Stimulated activated CD4-positive, alpha-beta T cell treated with anti-CD3 and anti-CD28 coated beads, Interleukin-12 subunit alpha, Interleukin-12 subunit beta, amount 100 ng/mL, for 48 hours (primary cell): ENCODE results near the gene SCRN2.
A peak's percentile ranks its signal among the peaks of the same experiment; 100 is the strongest.

Experiments
- DNase-seq, 3 donors: peaks; one replicate each; pipeline ENCODE4 v3.0.0-alpha.2; 2020; ENCODE audit warnings: low read depth in 2 of 3, low spot score in 1 of 3

Gene SCRN2

GRCh38 chr17:47872019-47872650 is 31.1 kb upstream of the SCRN2 start:
- DNase-seq = no peak

DNA sequence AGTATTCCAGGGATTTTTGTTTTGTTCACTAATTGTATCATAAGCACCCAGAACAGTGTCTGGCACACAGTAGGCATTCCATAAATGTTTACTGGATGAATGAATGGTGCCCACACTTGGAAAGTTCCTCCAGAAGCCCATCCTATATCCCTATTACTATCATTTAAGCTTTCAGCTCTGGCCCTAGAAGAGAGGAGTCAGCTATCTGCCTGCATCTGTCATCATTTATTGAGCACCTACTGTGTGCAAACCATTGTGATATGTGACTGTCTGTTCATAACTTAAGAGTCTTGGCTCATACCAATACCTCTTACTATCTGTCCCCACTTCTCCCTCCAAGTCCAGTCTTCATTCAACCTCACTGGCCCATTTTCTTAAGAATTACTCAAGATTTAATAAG is 30.0 kb upstream of the SCRN2 start:
- DNase-seq = no peak

- DNase-seq = no peak
Observed at GRCh38 chr17:47870056-47870455, 29.0 kb upstream of the SCRN2 start.

- DNase-seq = no peak
Observed at GRCh38 chr17:47869114-47869513, 28.0 kb upstream of the SCRN2 start.

GRCh38 chr17:47867813-47868533 is 26.9 kb upstream of the SCRN2 start:
- no peak for DNase-seq

DNA sequence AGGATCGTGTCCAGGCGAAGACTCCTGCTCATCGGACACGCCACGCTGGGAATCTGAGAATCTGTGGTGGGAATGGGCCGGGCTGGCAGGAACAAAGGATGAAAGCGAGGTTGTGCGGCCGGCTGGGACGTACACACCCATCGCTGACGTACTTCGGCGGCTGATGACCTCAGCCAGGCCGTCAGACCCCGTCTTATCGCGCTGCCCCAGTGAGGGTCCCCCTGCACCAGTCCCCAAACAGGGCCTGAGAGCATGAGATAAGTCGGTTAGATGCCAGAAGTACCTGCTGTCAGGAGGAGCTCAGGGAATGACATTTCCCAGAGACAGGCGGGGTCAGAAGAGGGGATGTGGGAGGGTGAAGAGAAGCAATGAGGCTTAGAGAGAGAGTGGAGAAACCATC is 25.9 kb upstream of the SCRN2 start:
- no peak for DNase-seq

DNA sequence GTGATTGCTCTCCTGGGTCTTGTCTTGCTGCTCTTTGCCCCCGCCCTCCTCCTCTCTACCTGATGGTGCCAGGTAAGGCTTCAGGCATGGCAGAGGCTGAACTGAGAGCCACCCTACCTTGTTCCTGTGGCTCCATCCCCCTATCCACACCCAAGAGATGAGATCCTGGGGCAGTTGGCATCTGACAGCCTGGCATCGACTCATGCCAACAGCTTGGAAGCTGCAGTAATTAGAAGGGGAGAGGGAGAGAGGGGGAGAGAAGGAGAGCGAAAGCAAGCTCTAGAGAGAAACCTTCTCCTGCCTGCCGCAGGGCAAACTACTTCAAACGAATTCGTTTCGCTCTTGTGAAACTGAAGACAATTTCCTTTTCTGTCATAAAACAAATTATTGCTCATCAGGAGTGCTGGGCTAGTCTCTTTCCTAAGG is 23.7 kb upstream of the SCRN2 start:
- peak in 1 of 3 donors; percentile 9 for DNase-seq

DNA sequence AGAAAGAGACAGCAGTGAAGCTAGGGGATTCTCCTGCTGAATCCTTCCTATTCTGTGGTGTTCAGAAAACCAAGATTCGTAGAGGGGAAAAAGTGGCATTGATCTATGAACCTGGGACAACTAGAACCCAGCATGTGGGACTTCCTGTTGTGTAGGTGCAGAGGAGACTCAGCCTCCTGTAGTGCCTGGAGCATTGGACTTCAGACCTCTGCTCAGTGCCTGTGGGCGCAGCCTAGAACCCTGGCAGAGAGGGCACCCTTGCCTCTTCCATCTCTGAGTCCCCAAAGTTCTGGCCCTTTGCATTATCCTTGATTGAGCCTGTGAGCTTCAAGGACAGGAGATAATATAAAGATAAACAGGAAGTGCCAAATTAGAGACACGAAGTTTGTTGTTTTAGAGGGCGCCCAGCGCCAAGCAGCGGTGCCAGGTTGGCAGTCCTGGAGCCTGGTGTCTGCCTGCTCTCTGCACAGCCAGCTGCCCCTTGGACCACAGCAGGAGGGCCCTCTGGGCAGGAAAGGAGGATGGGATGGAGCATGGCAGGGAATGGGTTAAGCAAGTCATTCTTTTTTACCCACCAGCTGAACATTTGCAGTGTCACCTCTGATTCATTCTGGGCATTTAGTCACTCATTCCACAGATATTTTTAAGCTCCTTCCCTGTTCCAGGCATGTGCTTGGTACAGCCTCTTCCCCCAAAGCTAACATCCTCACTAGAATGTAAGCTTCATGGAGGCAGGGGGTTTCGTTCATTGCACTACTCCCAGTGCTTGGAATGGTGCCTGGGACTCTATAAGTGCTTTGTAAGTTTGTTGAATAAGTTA is 21.8 kb upstream of the SCRN2 start:
- no peak for DNase-seq

GRCh38 chr17:47860386-47860785 is 19.3 kb upstream of the SCRN2 start:
- no peak for DNase-seq

DNA sequence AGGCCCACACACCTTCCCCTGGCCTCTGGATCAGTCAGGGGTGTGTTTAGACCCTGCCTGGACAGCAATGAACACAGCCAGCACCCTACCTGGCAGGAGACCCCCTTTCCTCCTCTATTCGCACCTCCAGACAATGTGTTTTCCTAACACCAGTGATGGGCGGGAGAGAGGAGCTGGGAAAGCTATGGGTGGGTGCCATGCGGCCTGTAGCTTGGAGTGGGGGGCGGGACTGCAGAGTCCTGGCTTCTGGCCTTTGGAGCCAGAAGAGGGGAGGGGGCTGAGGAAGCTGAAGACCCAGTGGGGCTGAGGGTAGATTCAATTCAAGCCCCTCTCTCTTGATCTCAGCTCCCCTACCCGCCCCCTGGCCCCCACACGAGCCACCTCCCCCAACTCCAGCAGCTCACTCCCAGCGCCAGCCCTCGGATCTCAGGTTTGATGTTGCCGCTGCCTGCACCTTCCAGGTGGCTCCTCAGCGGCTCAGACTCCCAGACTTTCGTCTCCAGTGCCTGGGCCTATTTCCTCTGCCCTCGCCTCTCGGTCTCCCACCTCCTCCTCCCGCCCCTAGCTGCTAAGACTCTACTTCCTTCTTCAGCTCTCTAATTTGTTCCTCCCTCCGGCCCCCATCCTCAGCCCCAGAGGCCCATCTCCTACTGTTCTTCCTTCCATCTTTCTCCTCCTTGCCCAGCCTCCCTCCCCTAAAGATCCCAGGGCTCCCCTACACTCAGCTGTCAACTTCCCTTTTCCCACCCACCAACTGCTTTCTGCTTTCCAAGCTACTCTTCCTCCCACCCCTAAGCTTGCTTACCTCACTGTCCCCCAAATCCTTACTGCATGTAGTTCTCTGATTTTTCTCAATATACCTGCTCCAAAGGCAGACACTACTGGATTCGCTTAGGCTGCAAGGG is 16.7 kb upstream of the SCRN2 start:
- DNase-seq = no peak

GRCh38 chr17:47856830-47857229 is 15.8 kb upstream of the SCRN2 start:
- DNase-seq = no peak

- DNase-seq = no peak
Observed at GRCh38 chr17:47855737-47856136, 14.7 kb upstream of the SCRN2 start.

GRCh38 chr17:47853616-47854015 is 12.5 kb upstream of the SCRN2 start:
- DNase-seq = no peak

DNA sequence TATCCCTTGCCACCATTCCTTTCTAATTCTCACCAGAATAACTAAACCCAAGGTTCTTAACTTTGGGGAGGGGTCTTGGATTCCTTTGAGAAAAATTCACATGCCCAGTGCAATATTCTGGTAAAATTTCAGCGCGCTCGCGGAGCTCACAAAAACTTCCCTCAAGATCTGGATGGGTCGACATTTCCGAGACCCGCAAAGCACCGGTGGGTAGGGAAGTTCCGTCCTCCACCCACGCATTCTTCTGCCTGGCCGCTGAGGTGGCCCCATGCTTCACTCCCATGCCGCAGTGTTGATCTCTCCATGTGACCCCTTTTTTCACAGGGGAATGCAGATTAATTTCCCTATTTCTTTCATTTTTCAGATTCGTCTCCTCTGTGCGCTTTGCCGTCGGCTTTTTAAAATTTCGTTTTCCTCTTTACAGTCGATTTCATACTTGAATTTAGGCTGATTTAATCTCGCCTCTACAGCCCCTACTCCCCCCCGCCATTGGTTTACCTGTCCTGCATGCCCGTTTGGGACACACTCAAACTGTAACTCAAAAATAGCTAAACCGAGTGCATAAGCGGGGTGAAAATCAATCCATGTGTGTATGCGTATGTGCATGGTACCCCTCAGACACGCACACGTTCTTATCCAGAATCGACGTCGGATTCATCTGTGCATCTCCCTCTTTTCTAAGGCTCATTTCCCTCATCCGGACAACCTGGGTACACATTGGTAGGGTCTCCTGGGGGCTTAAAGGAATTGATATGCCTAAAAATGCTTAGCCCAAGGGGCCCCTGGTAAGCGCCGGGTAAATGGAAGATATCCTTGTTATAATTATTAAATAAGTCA is 11.3 kb upstream of the SCRN2 start:
- no peak for DNase-seq

GRCh38 chr17:47851764-47852112 is 10.7 kb upstream of the SCRN2 start:
- no peak for DNase-seq

DNA sequence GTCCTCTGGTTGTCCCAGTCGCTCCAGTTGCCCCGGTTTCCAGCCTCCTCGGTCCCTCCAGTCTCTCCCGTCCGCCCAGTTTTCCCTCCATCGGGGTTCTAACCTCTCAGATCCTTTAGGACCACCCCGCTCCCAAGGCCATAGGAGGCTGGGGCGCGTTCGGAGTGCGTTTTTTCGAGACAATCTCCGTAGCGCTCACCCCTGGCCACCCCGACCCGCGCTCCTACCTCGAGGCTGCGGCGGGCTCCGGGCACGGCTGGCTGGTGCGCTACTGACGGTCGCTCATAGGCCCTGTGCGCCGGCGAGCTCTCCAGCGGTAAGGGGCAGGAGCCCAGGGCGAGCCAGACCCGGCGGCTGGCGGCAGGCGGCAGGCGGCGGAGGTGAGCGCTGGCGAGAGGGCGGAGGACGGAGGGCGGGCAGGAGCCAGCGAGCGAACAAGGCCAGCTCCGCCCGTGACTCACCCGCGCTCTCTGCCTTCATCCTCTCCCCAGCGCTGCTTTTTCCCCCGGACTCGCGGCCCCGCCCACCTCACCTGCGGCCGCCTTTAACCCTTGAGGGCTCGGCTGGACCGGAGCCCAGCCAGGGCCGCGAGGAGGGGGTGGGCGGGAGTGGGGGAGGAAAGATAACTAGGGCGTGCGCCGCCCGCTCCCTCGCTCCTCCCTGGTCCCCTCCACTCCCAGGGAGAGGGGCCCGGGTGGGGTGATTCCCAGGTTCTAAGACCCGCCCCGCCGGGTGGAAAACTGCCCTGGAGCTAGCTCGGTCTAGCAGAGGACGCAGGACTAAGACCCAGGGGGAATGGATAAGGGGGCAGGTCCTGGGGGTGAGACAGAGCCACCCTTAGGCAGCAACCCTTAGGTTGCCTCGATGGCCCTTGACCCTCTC is 9.9 kb upstream of the SCRN2 start, which contains the start of gene SP6:
TSS of gene SP6 (minus strand) at position 472 of the 882 bp plus-strand sequence. CDS start 2,734 bp downstream, outside the sequence.
- peak; percentile 31 to 62 (median 39) for DNase-seq

DNA sequence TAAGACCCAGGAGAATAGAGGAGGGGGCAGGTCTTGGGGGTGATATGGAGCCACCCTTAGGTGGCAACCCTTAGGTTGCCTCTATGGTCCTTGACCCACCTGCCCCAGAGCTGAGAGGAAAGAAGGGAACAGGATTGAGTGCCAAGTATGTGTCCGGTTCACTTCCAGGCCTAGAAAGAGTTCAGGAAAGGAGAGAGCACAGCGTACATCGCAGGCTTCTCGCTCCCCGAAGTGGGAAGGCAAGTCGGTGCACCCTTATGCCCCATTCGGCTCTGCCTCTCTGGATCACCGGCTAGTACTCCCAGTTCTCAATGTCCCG is 9.3 kb upstream of the SCRN2 start:
- DNase-seq = no peak

GRCh38 chr17:47848198-47848513 is 7.1 kb upstream of the SCRN2 start:
- DNase-seq = no peak
